HepG2 (cell line): ENCODE measurements around the gene COL4A2. TPM values are rescaled to one million over a fixed set of nuclear protein-coding genes. Genes with fewer than 3 reads are reported as not detected.

Experiments used
- ATAC-seq: fragments of 200-7000 bp; cut with Tn5 transposase; 3 replicates; pipeline ENCODE4 v1.9.1; 2020; ENCODE audit warnings: mild to moderate bottlenecking, moderate library complexity
- BruUV-seq: library from RNA; stranded (reverse); fragments of 400-500 nt; replicated peaks from 2 replicates; lab custom pipeline; 2021; lab: Mats Ljungman, UMichigan
- CTCF ChIA-PET: fragments of 300-600 bp; formaldehyde crosslinking; extraction: SDS; loops from one replicate; lab custom pipeline; 2021; ENCODE audit warnings: low total read pairs, inconsistent platforms, low intra/inter-chr PET ratio; lab: Yijun Ruan, JAX
- POLR2A ChIA-PET: fragments of 350-600 bp; sonication (Branson Sonifier 250); formaldehyde crosslinking; loops from one replicate; lab custom pipeline; 2020; ENCODE audit warnings: antibody characterized with exemption, inconsistent platforms; lab: Yijun Ruan, JAX
- DNase-seq: peaks from one replicate; pipeline ENCODE4 v3.0.0-alpha.2; 2015; ENCODE audit warnings: low spot score
- FAIRE-seq: peaks from 3 replicates; lab custom pipeline; 2011; peaks lifted over from hg19 to GRCh38; lab: Jason Lieb, UNC
- H2AFZ ChIP-seq: one replicate; pipeline ENCODE4 v1.6.1; 2011; ENCODE audit warnings: low read length, inconsistent platforms
- H3K27ac ChIP-seq: fragments of 300-600 bp; 3 replicates; pipeline ENCODE4 v1.8.0; 2011; ENCODE audit warnings: mixed run types, mild to moderate bottlenecking, mixed read lengths, low read length, inconsistent platforms; ENCODE audit not compliant: insufficient read depth; ENCODE audit errors: extremely low read length
- H3K27me3 ChIP-seq, 2 experiments: fragments of 200-600 bp in 1 of 2; 2 replicates in 1 of 2; 3 replicates in 1 of 2; pipeline versions ENCODE4 v1.6.0 to v1.8.0; 2011; ENCODE audit warnings: low read length in 2 of 2, mild to moderate bottlenecking in 2 of 2, moderate library complexity in 2 of 2, inconsistent platforms in 1 of 2; ENCODE audit not compliant: insufficient read depth in 2 of 2, control insufficient read depth in 1 of 2
- H3K36me3 ChIP-seq, 2 experiments: fragments of 200-600 bp in 1 of 2; replicated peaks in 1 of 2; 2 replicates in 1 of 2; 3 replicates in 1 of 2; pipeline versions ENCODE4 v1.5.1 to v1.8.0; 2011; ENCODE audit warnings: low read length in 2 of 2, inconsistent platforms in 1 of 2; ENCODE audit not compliant: insufficient read depth in 2 of 2, control insufficient read depth in 1 of 2
- H3K4me1 ChIP-seq: 2 replicates; pipeline ENCODE4 v1.5.1; 2012; ENCODE audit warnings: low read length, inconsistent platforms; ENCODE audit not compliant: insufficient read depth
- H3K4me2 ChIP-seq: 2 replicates; pipeline ENCODE4 v1.6.0; 2011; ENCODE audit warnings: low read depth, low read length, inconsistent platforms
- H3K4me3 ChIP-seq, 3 experiments: fragments of 200-600 bp in 1 of 3; sonication (generic), shearing (Covaris generic) in 1 of 3; replicated peaks in 1 of 3; 2 replicates each; pipeline ENCODE4 v1.5.1; 2011 to 2016; ENCODE audit warnings: low read length in 3 of 3, inconsistent platforms in 2 of 3, low read depth in 2 of 3, mild to moderate bottlenecking in 2 of 3, control low read depth in 1 of 3, mixed read lengths in 1 of 3; ENCODE audit not compliant: insufficient read depth in 1 of 3
- H3K79me2 ChIP-seq: one replicate; pipeline ENCODE4 v1.6.1; 2011; ENCODE audit warnings: low read length, inconsistent platforms; ENCODE audit not compliant: insufficient read depth
- H3K9ac ChIP-seq: 2 replicates; pipeline ENCODE4 v1.6.0; 2011; ENCODE audit warnings: mild to moderate bottlenecking, low read depth, low read length, inconsistent platforms; ENCODE audit not compliant: insufficient read depth
- H3K9me3 ChIP-seq: 2 replicates; pipeline ENCODE4 v1.5.1; 2012; ENCODE audit warnings: mild to moderate bottlenecking, low read length
- H4K20me1 ChIP-seq: 2 replicates; pipeline ENCODE4 v1.6.0; 2011; ENCODE audit warnings: inconsistent platforms, mild to moderate bottlenecking, low read length, moderate library complexity; ENCODE audit not compliant: insufficient read depth
- CEBPB ChIP-seq: IDR thresholded peaks from 2 replicates; pipeline ENCODE4 v1.6.1; 2011; ENCODE audit warnings: low read depth, low read length, improper control_type of control experiment, borderline replicate concordance
- EED ChIP-seq: sonication (generic); formaldehyde crosslinking; IDR thresholded peaks from 2 replicates; pipeline ENCODE4 v1.5.0; 2020; ENCODE audit warnings: mild to moderate bottlenecking, missing genetic modification reagents
- MED8 ChIP-seq: sonication (generic); formaldehyde crosslinking; IDR thresholded peaks from 2 replicates; pipeline ENCODE4 v1.8.1; 2023; ENCODE audit warnings: mild to moderate bottlenecking, missing genetic modification reagents; ENCODE audit not compliant: insufficient replicate concordance
- MTF2 ChIP-seq: sonication (generic); formaldehyde crosslinking; IDR thresholded peaks from 2 replicates; pipeline ENCODE4 v1.5.0; 2020; ENCODE audit warnings: missing genetic modification reagents, borderline replicate concordance
- NFATC3 ChIP-seq: sonication (generic); formaldehyde crosslinking; IDR thresholded peaks from 2 replicates; pipeline ENCODE4 v1.5.1; 2020; ENCODE audit warnings: mild to moderate bottlenecking, missing genetic modification reagents
- ZNF225 ChIP-seq: sonication (generic); formaldehyde crosslinking; IDR thresholded peaks from 2 replicates; pipeline ENCODE4 v1.4.0; 2020; ENCODE audit warnings: mild to moderate bottlenecking, missing genetic modification reagents
- ZNF572 ChIP-seq: sonication (generic); formaldehyde crosslinking; IDR thresholded peaks from 2 replicates; pipeline ENCODE4 v1.5.1; 2020; ENCODE audit warnings: mild to moderate bottlenecking, missing genetic modification reagents
- WGBS: methylation state at CpG from one replicate; pipeline ENCODE4 v1.1.6; 2017; ENCODE audit warnings: low lambda C conversion rate; 5-methylcytosine and 5-hydroxymethylcytosine counted together
- in situ Hi-C: cut with HindIII; loops from 2 replicates; pipeline ENCODE4 v1.10.0; 2017; ENCODE audit warnings: low pct_unique_long_range_greater_than_20kb; ENCODE audit not compliant: extremely low pct_ligation_motif_present
- intact Hi-C: fragments of 100-400 bp; cut with micrococcal nuclease; formaldehyde crosslinking; loops from one replicate; pipeline ENCODE4 v1.10.0; 2022; ENCODE audit not compliant: unreplicated experiment
- polyA plus RNA-seq, 8 experiments: library from polyadenylated mRNA; depleted of rRNA in 3 of 8; stranded (reverse) in 7 of 8; unstranded in 1 of 8; fragments of >200 nt; fragmentation: Illumina TruSeq in 4 of 8; extraction: Trizol in 4 of 8; gene quantifications; 2 replicates each; pipeline versions ENCODE4 v1.2.1 to v1.2.3, GENCODE V29; 2011 to 2016; ENCODE audit warnings: low read depth in 4 of 8, missing spikeins in 1 of 8, mixed read lengths in 1 of 8; ENCODE audit not compliant: insufficient read depth in 1 of 8
- total RNA-seq, 5 experiments: library from RNA; depleted of rRNA; stranded (reverse); fragments of >200 nt; fragmentation: Illumina TruSeq; extraction: Trizol; gene quantifications; 2 replicates each; pipeline ENCODE4 v1.2.3, GENCODE V29; 2016; ENCODE audit warnings: low read depth in 1 of 5
- TF ChIP-seq, protein P1 (sequence below): sonication (generic); formaldehyde crosslinking; IDR thresholded peaks from 2 replicates; pipeline ENCODE4 v1.4.0; 2020; ENCODE audit warnings: mild to moderate bottlenecking, missing genetic modification reagents

COL4A2 gene
- total and polyA plus RNA-seq, 2 of the 13 experiments (the other 11 are each of a cell fraction or from before 2014, with no cell fraction given): 0.22 to 1.9 TPM

DNA sequence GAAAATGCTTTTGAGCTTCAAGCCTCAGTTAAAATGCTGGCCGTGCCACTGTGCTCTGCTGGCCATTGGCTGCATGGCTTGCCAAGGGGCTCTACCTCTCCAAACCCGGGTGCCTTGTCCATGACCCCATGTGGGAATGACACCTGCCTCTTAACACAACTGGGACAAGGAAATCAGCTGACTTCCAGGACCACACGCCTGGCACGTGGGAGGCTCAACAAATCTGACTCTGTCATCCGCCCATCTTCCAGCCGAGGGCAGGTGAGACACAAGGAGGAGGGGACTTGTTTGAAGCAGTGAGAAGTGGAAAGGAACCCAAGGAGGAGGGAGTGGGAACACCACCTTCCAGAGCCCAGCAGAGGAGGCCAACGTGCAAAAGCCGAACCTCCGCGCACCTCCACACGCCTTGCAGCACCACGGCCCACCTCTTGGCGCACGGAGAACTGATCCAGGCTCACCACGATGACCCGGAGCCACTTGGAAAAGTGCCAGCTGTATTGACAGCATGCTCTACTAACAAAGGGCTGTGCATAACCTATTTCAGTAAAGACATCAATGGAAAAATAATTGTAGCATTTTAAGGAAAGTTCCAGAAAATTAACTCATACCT is 38.4 kb upstream of the COL4A2 start:
- H3K27me3 ChIP-seq: peaks cover 4 to 37% of the 10 kb centered on the region in 2 experiments; a peak in 2 of 5 replicates
- H3K4me3 ChIP-seq: no peak overlapping the region
- 41% methylated on average over 14 of the region's 16 CpGs for WGBS
- FAIRE-seq: no peak
- TF ChIP-seq ZNF225 (CRISPR knock-in tag): no peak
- no peak for TF ChIP-seq NFATC3
- TF ChIP-seq MED8: no peak
- TF ChIP-seq EED (CRISPR knock-in tag): no peak
- TF ChIP-seq ZNF572 (CRISPR knock-in tag): no peak
- no peak for TF ChIP-seq MTF2 (CRISPR knock-in tag)
- TF ChIP-seq, protein P1, sequence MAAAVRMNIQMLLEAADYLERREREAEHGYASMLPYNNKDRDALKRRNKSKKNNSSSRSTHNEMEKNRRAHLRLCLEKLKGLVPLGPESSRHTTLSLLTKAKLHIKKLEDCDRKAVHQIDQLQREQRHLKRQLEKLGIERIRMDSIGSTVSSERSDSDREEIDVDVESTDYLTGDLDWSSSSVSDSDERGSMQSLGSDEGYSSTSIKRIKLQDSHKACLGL (CRISPR knock-in tag): no peak
- no peak for TF ChIP-seq CEBPB
- no peak overlapping the region for H2AFZ ChIP-seq
- no peak for DNase-seq
- H4K20me1 ChIP-seq: no peaks in the 10 kb centered on the region
- POLR2A ChIA-PET: no interaction called here
- no peak overlapping the region for H3K9ac ChIP-seq
- BruUV-seq: no TSS peak
- no peak overlapping the region for H3K4me2 ChIP-seq
- ATAC-seq: no peak
- CTCF ChIA-PET: no interaction called here
- no peaks in the 10 kb centered on the region for H3K9me3 ChIP-seq
- no peaks in the 10 kb centered on the region for H3K4me1 ChIP-seq
- no peaks in the 10 kb centered on the region for H3K79me2 ChIP-seq
- H3K36me3 ChIP-seq: no peaks in the 10 kb centered on the region
- intact Hi-C loops: no loop called here
- H3K27ac ChIP-seq: no peak overlapping the region
- in situ Hi-C loops: no loop called here
